ENCODE measurements around the gene EIF2B4.
A peak's percentile ranks its signal among the peaks of the same experiment; 100 is the strongest.

EIF2B4 gene

GRCh38 chr2:27369471-27370025, 590 bp downstream of the EIF2B4 start:
- peak overlapping the region; percentile 88 for H3K4me3 ChIP-seq (ENCODE audit: low read depth, low read length)
- TF ChIP-seq CTCF (IDR thresholded peaks at IDR 0.05; ENCODE audit: insufficient read depth, low read depth, low read length, missing control alignments): no peak
- no peak for DNase-seq (ENCODE audit: low read depth)

- TF ChIP-seq CTCF (IDR thresholded peaks at IDR 0.05; ENCODE audit: insufficient read depth, low read depth, low read length, missing control alignments): no peak
- no peak overlapping the region for H3K4me3 ChIP-seq (ENCODE audit: low read depth, low read length)
- no peak for DNase-seq (ENCODE audit: low read depth)
These were observed 6.2 kb downstream of the EIF2B4 start for GRCh38 chr2:27363933-27364332.

DNA sequence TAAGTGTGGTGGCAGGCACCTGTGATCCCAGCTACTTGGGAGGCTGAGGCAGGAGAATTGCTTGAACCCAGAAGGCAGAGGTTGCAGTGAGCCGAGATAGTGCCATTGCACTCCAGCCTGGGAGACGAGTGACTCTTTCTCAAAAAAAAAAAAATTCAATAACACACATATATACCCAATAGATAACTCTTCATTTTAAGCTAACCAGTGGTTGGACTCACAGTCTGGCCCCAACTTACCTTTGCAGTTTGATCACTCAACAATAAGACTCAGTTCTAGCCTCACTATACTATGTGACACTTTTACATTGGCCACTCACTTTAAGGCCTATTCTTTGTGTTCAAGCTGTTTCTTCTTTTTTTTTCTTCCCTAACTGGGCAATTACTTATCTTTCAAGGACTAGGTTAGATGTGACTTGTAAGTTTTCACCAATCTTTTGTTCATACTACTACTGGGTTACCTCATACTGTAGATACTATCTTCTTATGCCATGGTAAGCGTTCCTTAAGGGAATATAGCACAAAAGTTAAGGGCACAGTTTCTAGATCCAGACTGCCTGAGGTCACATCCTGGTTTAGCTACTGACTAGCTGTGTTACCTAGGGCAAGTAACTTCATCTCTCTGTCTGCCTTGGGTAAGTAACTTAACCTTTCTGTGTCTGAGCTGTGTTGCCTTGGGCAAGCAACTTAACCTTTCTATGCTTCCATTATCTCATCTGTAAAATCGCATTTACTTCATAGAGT, 7.3 kb downstream of the EIF2B4 start:
- no peak for TF ChIP-seq CTCF (IDR thresholded peaks at IDR 0.05; ENCODE audit: insufficient read depth, low read depth, low read length, missing control alignments)
- no peak overlapping the region for H3K4me3 ChIP-seq (ENCODE audit: low read depth, low read length)

GRCh38 chr2:27356382-27357181, 13.6 kb downstream of the EIF2B4 start, which contains the start of gene GTF3C2:
Gene GTF3C2 (minus strand): TSS chr2:27356764. CDS start chr2:27343554, 13,210 bp downstream.
- peak; percentile 98 for DNase-seq (ENCODE audit: low read depth)
- TF ChIP-seq CTCF (IDR thresholded peaks at IDR 0.05; ENCODE audit: insufficient read depth, low read depth, low read length, missing control alignments): no peak
- peak within 1 kb of the TSS; percentile 62 for H3K4me3 ChIP-seq (ENCODE audit: low read depth, low read length)

More for the DNA sequence above, 7.3 kb downstream of the EIF2B4 start:
- DNase-seq (ENCODE audit: low read depth): no peak

DNA sequence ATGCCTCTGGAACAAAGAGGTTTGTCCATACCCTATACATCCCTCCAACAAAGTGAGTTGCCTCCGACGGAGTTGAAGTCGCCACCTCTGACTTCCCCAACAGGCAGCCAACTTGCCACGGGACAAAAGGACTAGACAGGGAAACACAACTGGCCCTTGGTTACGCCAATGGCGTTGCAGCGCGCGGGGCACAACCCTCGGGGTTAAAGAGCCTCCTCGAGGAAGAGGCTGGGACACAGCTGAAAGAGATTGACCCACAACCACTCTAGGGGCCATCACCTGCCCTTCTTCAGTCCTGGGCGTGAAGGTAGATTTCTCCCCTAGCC, 14.1 kb downstream of the EIF2B4 start:
- TF ChIP-seq CTCF (IDR thresholded peaks at IDR 0.05; ENCODE audit: insufficient read depth, low read depth, low read length, missing control alignments): no peak
- peak overlapping the region; percentile 62 for H3K4me3 ChIP-seq (ENCODE audit: low read depth, low read length)
- no peak for DNase-seq (ENCODE audit: low read depth)

GRCh38 chr2:27354597-27354927, 15.6 kb downstream of the EIF2B4 start:
- TF ChIP-seq CTCF (IDR thresholded peaks at IDR 0.05; ENCODE audit: insufficient read depth, low read depth, low read length, missing control alignments): no peak
- no peak overlapping the region for H3K4me3 ChIP-seq (ENCODE audit: low read depth, low read length)
- DNase-seq (ENCODE audit: low read depth): no peak
